Astrocyte (in vitro differentiated cells and primary cell): Measurements from ENCODE around the gene FOXO6. TPM values are rescaled to one million over a fixed set of nuclear protein-coding genes. Genes with fewer than 3 reads are reported as not detected.

Experiments used
- DNase-seq: peaks from one replicate; pipeline ENCODE4 v3.0.0-alpha.2; 2010; ENCODE audit warnings: low read depth
- FAIRE-seq: peaks from 2 replicates; lab custom pipeline; 2011; peaks lifted over from hg19 to GRCh38; lab: Jason Lieb, UNC
- H2AFZ ChIP-seq: 2 replicates; pipeline ENCODE4 v1.6.0; 2012; ENCODE audit warnings: low read depth, low read length, inconsistent platforms
- H3K27ac ChIP-seq: 2 replicates; pipeline ENCODE4 v1.5.1; 2011; ENCODE audit warnings: low read depth, low read length, inconsistent platforms
- H3K27me3 ChIP-seq: 2 replicates; pipeline ENCODE4 v1.6.0; 2011; ENCODE audit warnings: low read length, inconsistent platforms; ENCODE audit not compliant: insufficient read depth
- H3K36me3 ChIP-seq: 2 replicates; pipeline ENCODE4 v1.5.1; 2011; ENCODE audit warnings: low read length, inconsistent platforms; ENCODE audit not compliant: insufficient read depth
- H3K4me1 ChIP-seq: 2 replicates; pipeline ENCODE4 v1.5.1; 2011; ENCODE audit warnings: low read length, inconsistent platforms; ENCODE audit not compliant: insufficient read depth
- H3K4me2 ChIP-seq: 2 replicates; pipeline ENCODE4 v1.6.0; 2012; ENCODE audit warnings: low read length, inconsistent platforms
- H3K4me3 ChIP-seq: 2 replicates; pipeline ENCODE4 v1.5.1; 2011; ENCODE audit warnings: low read depth, mild to moderate bottlenecking, low read length, inconsistent platforms; ENCODE audit not compliant: insufficient read depth
- H3K79me2 ChIP-seq: 2 replicates; pipeline ENCODE4 v1.6.0; 2012; ENCODE audit warnings: mild to moderate bottlenecking, low read length, inconsistent platforms; ENCODE audit not compliant: insufficient read depth
- H3K9ac ChIP-seq: 2 replicates; pipeline ENCODE4 v1.6.0; 2012; ENCODE audit warnings: mild to moderate bottlenecking, low read length, inconsistent platforms
- H3K9me3 ChIP-seq: 2 replicates; pipeline ENCODE4 v1.5.1; 2012; ENCODE audit warnings: low read depth, mild to moderate bottlenecking, low read length, inconsistent platforms; ENCODE audit not compliant: insufficient read depth
- H4K20me1 ChIP-seq: 2 replicates; pipeline ENCODE4 v1.6.0; 2012; ENCODE audit warnings: low read length, inconsistent platforms; ENCODE audit not compliant: insufficient read depth
- H3K27ac Mint-ChIP-seq: one replicate; pipeline ENCODE4 v1.8.0; 2021; ENCODE audit warnings: mild to moderate bottlenecking, mixed read lengths; ENCODE audit not compliant: unreplicated experiment
- H3K27me3 Mint-ChIP-seq: one replicate; pipeline ENCODE4 v1.8.0; 2021; ENCODE audit warnings: low read depth, mixed read lengths; ENCODE audit not compliant: unreplicated experiment
- H3K36me3 Mint-ChIP-seq: one replicate; pipeline ENCODE4 v1.8.0; 2021; ENCODE audit warnings: low read depth, mixed read lengths; ENCODE audit not compliant: unreplicated experiment
- H3K4me1 Mint-ChIP-seq: one replicate; pipeline ENCODE4 v1.8.0; 2021; ENCODE audit warnings: low read depth, mixed read lengths; ENCODE audit not compliant: unreplicated experiment
- H3K4me3 Mint-ChIP-seq: one replicate; pipeline ENCODE4 v1.8.0; 2021; ENCODE audit warnings: mild to moderate bottlenecking, moderate library complexity, mixed read lengths; ENCODE audit not compliant: unreplicated experiment
- H3K9me3 Mint-ChIP-seq: one replicate; pipeline ENCODE4 v1.8.0; 2021; ENCODE audit warnings: mild to moderate bottlenecking, mixed read lengths; ENCODE audit not compliant: unreplicated experiment
- CTCF ChIP-seq: IDR thresholded peaks from 2 replicates; pipeline ENCODE4 v1.5.1; 2011; ENCODE audit warnings: low read depth, mild to moderate bottlenecking, inconsistent platforms, low read length, moderate library complexity; ENCODE audit not compliant: insufficient read depth
- EZH2 ChIP-seq: IDR thresholded peaks from 2 replicates; pipeline ENCODE4 v1.6.1; 2012; ENCODE audit warnings: mild to moderate bottlenecking, low read length, inconsistent platforms; ENCODE audit not compliant: insufficient read depth
- total RNA-seq: library from RNA; stranded (reverse); gene quantifications from 2 replicates; pipeline ENCODE4 v1.2.1, GENCODE V29; 2021

The FOXO6 gene
- total RNA-seq, 1 donor from 2014 or later, result 1.2 TPM

GRCh38 chr1:41345434-41346075 lies 15.7 kb upstream of the FOXO6 start:
- H3K4me2 ChIP-seq, result no peak overlapping the region
- no peaks in the 10 kb centered on the region for H3K4me1 ChIP-seq
- Mint-ChIP-seq H3K4me1 (peaks cover 3% of the 10 kb centered on the region), H3K4me3 (no peak overlapping the region), H3K27ac (no peak overlapping the region), H3K27me3 (peaks cover 36% of the 10 kb centered on the region), H3K36me3 (no peaks in the 10 kb centered on the region), H3K9me3 (no peaks in the 10 kb centered on the region)
- no peaks in the 10 kb centered on the region for H3K9me3 ChIP-seq
- H3K4me3 ChIP-seq, result no peak overlapping the region
- no peak for TF ChIP-seq EZH2
- no peak for TF ChIP-seq CTCF
- H3K27me3 ChIP-seq, result peaks cover 7% of the 10 kb centered on the region
- H4K20me1 ChIP-seq, result no peaks in the 10 kb centered on the region
- FAIRE-seq (no peak), DNase-seq (no peak)
- no peaks in the 10 kb centered on the region for H3K36me3 ChIP-seq
- no peak overlapping the region for H3K9ac ChIP-seq
- H3K79me2 ChIP-seq, result no peaks in the 10 kb centered on the region
- no peak overlapping the region for H3K27ac ChIP-seq
- no peak overlapping the region for H2AFZ ChIP-seq

- Mint-ChIP-seq H3K4me1 (peaks cover 3% of the 10 kb centered on the region), H3K27ac (no peak overlapping the region), H3K4me3 (no peak overlapping the region), H3K9me3 (no peaks in the 10 kb centered on the region), H3K36me3 (no peaks in the 10 kb centered on the region), H3K27me3 (peaks cover 45% of the 10 kb centered on the region)
- no peaks in the 10 kb centered on the region for H3K79me2 ChIP-seq
- peaks cover 7% of the 10 kb centered on the region for H3K27me3 ChIP-seq
- H2AFZ ChIP-seq, result no peak overlapping the region
- H3K4me1 ChIP-seq, result no peaks in the 10 kb centered on the region
- no peak overlapping the region for H3K4me2 ChIP-seq
- H4K20me1 ChIP-seq, result no peaks in the 10 kb centered on the region
- no peak for TF ChIP-seq EZH2
- TF ChIP-seq CTCF, result no peak
- H3K4me3 ChIP-seq, result no peak overlapping the region
- no peaks in the 10 kb centered on the region for H3K9me3 ChIP-seq
- DNase-seq, result no peak
- H3K27ac ChIP-seq, result no peak overlapping the region
- no peaks in the 10 kb centered on the region for H3K36me3 ChIP-seq
- no peak for FAIRE-seq
- H3K9ac ChIP-seq, result no peak overlapping the region
Measured at GRCh38 chr1:41347276-41347675, 14.0 kb upstream of the FOXO6 start.

GRCh38 chr1:41348394-41348793 lies 12.8 kb upstream of the FOXO6 start:
- no peak overlapping the region for H3K27ac Mint-ChIP-seq
- Histone ChIP-seq H3K27me3 (peaks cover 7% of the 10 kb centered on the region), H3K27ac (no peak overlapping the region), H2AFZ (no peak overlapping the region), H3K79me2 (no peaks in the 10 kb centered on the region), H4K20me1 (no peaks in the 10 kb centered on the region), H3K4me3 (no peak overlapping the region), H3K4me1 (no peaks in the 10 kb centered on the region), H3K9ac (no peak overlapping the region), H3K9me3 (no peaks in the 10 kb centered on the region), H3K36me3 (no peaks in the 10 kb centered on the region), H3K4me2 (no peak overlapping the region)
- no peaks in the 10 kb centered on the region for H3K9me3 Mint-ChIP-seq
- H3K4me3 Mint-ChIP-seq, result no peak overlapping the region
- FAIRE-seq (no peak), DNase-seq (no peak)
- peaks cover 3% of the 10 kb centered on the region for H3K4me1 Mint-ChIP-seq
- peaks cover 43% of the 10 kb centered on the region for H3K27me3 Mint-ChIP-seq
- H3K36me3 Mint-ChIP-seq, result no peaks in the 10 kb centered on the region
- TF ChIP-seq EZH2, result no peak
- no peak for TF ChIP-seq CTCF
